ENCODE data around the gene EMC10. TPM values are rescaled to one million over a fixed set of nuclear protein-coding genes. Genes with fewer than 3 reads are reported as not detected.

Gene EMC10
- total RNA-seq, 1 donor from 2014 or later, result 137 TPM

- Mint-ChIP-seq H3K36me3 (peaks cover 9% of the 10 kb centered on the region), H3K27me3 (peaks cover 5% of the 10 kb centered on the region), H3K4me3 (no peak overlapping the region), H3K4me1 (ENCODE audit: unreplicated experiment) (peaks cover 9% of the 10 kb centered on the region), H3K9me3 (peaks cover 11% of the 10 kb centered on the region), H3K27ac (no peak overlapping the region)
- TF ChIP-seq CTCF (conservative IDR thresholded peaks at IDR 0.05), result no peak
- no peak for DNase-seq (ENCODE audit: extremely low spot score, unreplicated experiment)
Measured at GRCh38 chr19:50537306-50537685, 61.0 kb downstream of the EMC10 start.

GRCh38 chr19:50537769-50538230 is 61.5 kb downstream of the EMC10 start:
- H3K9me3 Mint-ChIP-seq, result peaks cover 6% of the 10 kb centered on the region
- TF ChIP-seq CTCF (conservative IDR thresholded peaks at IDR 0.05), result peak; percentile 93
- H3K27ac Mint-ChIP-seq, result no peak overlapping the region
- no peak overlapping the region for H3K4me3 Mint-ChIP-seq
- DNase-seq (ENCODE audit: extremely low spot score, unreplicated experiment), result peak; percentile 88
- peaks cover 5% of the 10 kb centered on the region for H3K27me3 Mint-ChIP-seq
- peaks cover 6% of the 10 kb centered on the region for H3K36me3 Mint-ChIP-seq
- peaks cover 9% of the 10 kb centered on the region for H3K4me1 Mint-ChIP-seq (ENCODE audit: unreplicated experiment)

Other genes starting within 250 kb of the EMC10 start
- 9.5 and 11.2 TPM in 2 replicates for gene KCNC3, start 147.1 kb upstream of the EMC10 start, total RNA-seq (ENCODE audit: low replicate concordance)
- gene NAPSA, start 110.9 kb upstream of the EMC10 start, total RNA-seq (ENCODE audit: low replicate concordance), result 2.3 and 6.0 TPM in 2 replicates
- 30.3 and 41.0 TPM in 2 replicates for gene NR1H2, start 100.0 kb upstream of the EMC10 start, total RNA-seq (ENCODE audit: low replicate concordance)
- 43.6 and 91.8 TPM in 2 replicates for gene POLD1, start 92.2 kb upstream of the EMC10 start, total RNA-seq (ENCODE audit: low replicate concordance)
- gene SPIB, start 57.6 kb upstream of the EMC10 start, total RNA-seq (ENCODE audit: low replicate concordance), result 2.6 and 3.0 TPM in 2 replicates
- 0.12 TPM in 1 of 2 replicates, not detected in the other for gene MYBPC2, start 43.6 kb upstream of the EMC10 start, total RNA-seq (ENCODE audit: low replicate concordance)
- 1.9 and 5.2 TPM in 2 replicates for gene GARIN5A, start 341 bp downstream of the EMC10 start, total RNA-seq (ENCODE audit: low replicate concordance)
- 16.2 and 23.2 TPM in 2 replicates for gene JOSD2, start 34.7 kb downstream of the EMC10 start, total RNA-seq (ENCODE audit: low replicate concordance)
- gene ASPDH, start 37.4 kb downstream of the EMC10 start, total RNA-seq (ENCODE audit: low replicate concordance), result not detected in 2 replicates
- gene LRRC4B, start 91.9 kb downstream of the EMC10 start, total RNA-seq (ENCODE audit: low replicate concordance), result 0.38 and 21.7 TPM in 2 replicates
- gene SYT3, start 163.4 kb downstream of the EMC10 start, total RNA-seq (ENCODE audit: low replicate concordance), result 0.68 TPM in 1 of 2 replicates, not detected in the other
- 1.8 and 3.7 TPM in 2 replicates for gene C19orf81, start 172.9 kb downstream of the EMC10 start, total RNA-seq (ENCODE audit: low replicate concordance)
- gene SHANK1, start 243.3 kb downstream of the EMC10 start, total RNA-seq (ENCODE audit: low replicate concordance), result 0.38 and 7.8 TPM in 2 replicates
- 4.2 and 5.9 TPM in 2 replicates for gene CLEC11A, start 246.9 kb downstream of the EMC10 start, total RNA-seq (ENCODE audit: low replicate concordance)

All from type B pancreatic cell (in vitro differentiated cells).